Adipocyte (in vitro differentiated cells): Measurements from ENCODE around the gene AFTPH.

Experiments
- DNase-seq: peaks from one replicate; pipeline ENCODE4 v3.0.0-alpha.2; 2015; ENCODE audit warnings: low read depth
- H3K27me3 ChIP-seq: replicated peaks from 2 replicates; pipeline ENCODE4 v1.7.0; 2013; ENCODE audit warnings: mild to moderate bottlenecking, low read length, moderate library complexity; ENCODE audit not compliant: control insufficient read depth, insufficient read depth
- H3K36me3 ChIP-seq: 2 replicates; pipeline ENCODE4 v1.7.0; 2013; ENCODE audit warnings: low read length, mild to moderate bottlenecking, moderate library complexity; ENCODE audit not compliant: control insufficient read depth, insufficient read depth, severe bottlenecking
- H3K4me1 ChIP-seq: 2 replicates; pipeline ENCODE4 v1.7.0; 2013; ENCODE audit warnings: mild to moderate bottlenecking, low read length, moderate library complexity; ENCODE audit not compliant: control insufficient read depth, insufficient read depth
- H3K4me3 ChIP-seq: 2 replicates; pipeline ENCODE4 v1.7.0; 2013; ENCODE audit warnings: mild to moderate bottlenecking, low read length, moderate library complexity
- H3K9ac ChIP-seq: 2 replicates; pipeline ENCODE4 v1.7.0; 2013; ENCODE audit warnings: mild to moderate bottlenecking, low read length, moderate library complexity
- H3K9me3 ChIP-seq: 2 replicates; pipeline ENCODE4 v1.7.0; 2013; ENCODE audit warnings: mild to moderate bottlenecking, low read length, moderate library complexity; ENCODE audit not compliant: control insufficient read depth

Gene AFTPH

GRCh38 chr2:64598226-64598625 is 74.1 kb downstream of the AFTPH start:
- H3K27me3 ChIP-seq, result no peaks in the 10 kb centered on the region
- H3K4me1 ChIP-seq, result peaks cover 38% of the 10 kb centered on the region
- no peaks in the 10 kb centered on the region for H3K9me3 ChIP-seq
- H3K9ac ChIP-seq, result no peak overlapping the region
- DNase-seq, result no peak
- H3K36me3 ChIP-seq, result no peaks in the 10 kb centered on the region
- H3K4me3 ChIP-seq, result no peak overlapping the region

GRCh38 chr2:64599469-64599868 is 75.3 kb downstream of the AFTPH start:
- no peaks in the 10 kb centered on the region for H3K27me3 ChIP-seq
- H3K9me3 ChIP-seq, result peaks cover 3% of the 10 kb centered on the region
- H3K36me3 ChIP-seq, result no peaks in the 10 kb centered on the region
- no peak for DNase-seq
- peaks cover 27% of the 10 kb centered on the region for H3K4me1 ChIP-seq
- H3K9ac ChIP-seq, result no peak overlapping the region
- no peak overlapping the region for H3K4me3 ChIP-seq

GRCh38 chr2:64601034-64601754 is 77.1 kb downstream of the AFTPH start:
- no peaks in the 10 kb centered on the region for H3K36me3 ChIP-seq
- H3K4me1 ChIP-seq, result peaks cover 24% of the 10 kb centered on the region
- no peak overlapping the region for H3K4me3 ChIP-seq
- H3K9ac ChIP-seq, result no peak overlapping the region
- no peak for DNase-seq
- H3K9me3 ChIP-seq, result peaks cover 3% of the 10 kb centered on the region
- H3K27me3 ChIP-seq, result no peaks in the 10 kb centered on the region

- Histone ChIP-seq H3K4me1 (peaks cover 28% of the 10 kb centered on the region), H3K9ac (no peak overlapping the region), H3K36me3 (no peaks in the 10 kb centered on the region), H3K9me3 (peaks cover 3% of the 10 kb centered on the region), H3K4me3 (no peak overlapping the region), H3K27me3 (no peaks in the 10 kb centered on the region)
- no peak for DNase-seq
These were observed 77.8 kb downstream of the AFTPH start for GRCh38 chr2:64601785-64602391.

- no peak for DNase-seq
- H3K27me3 ChIP-seq, result no peaks in the 10 kb centered on the region
- no peaks in the 10 kb centered on the region for H3K36me3 ChIP-seq
- peaks cover 3% of the 10 kb centered on the region for H3K9me3 ChIP-seq
- H3K9ac ChIP-seq, result no peak overlapping the region
- H3K4me3 ChIP-seq, result no peak overlapping the region
- peaks cover 32% of the 10 kb centered on the region for H3K4me1 ChIP-seq
These were observed 78.3 kb downstream of the AFTPH start for GRCh38 chr2:64602436-64602835.

- Histone ChIP-seq H3K9me3 (peaks cover 3% of the 10 kb centered on the region), H3K36me3 (no peaks in the 10 kb centered on the region), H3K27me3 (no peaks in the 10 kb centered on the region), H3K4me1 (peaks cover 34% of the 10 kb centered on the region), H3K4me3 (no peak overlapping the region), H3K9ac (no peak overlapping the region)
- DNase-seq, result no peak
These were observed 80.0 kb downstream of the AFTPH start for GRCh38 chr2:64604155-64604554.

- Histone ChIP-seq H3K27me3 (no peaks in the 10 kb centered on the region), H3K4me3 (peak overlapping the region; percentile 42), H3K9ac (no peak overlapping the region), H3K36me3 (no peaks in the 10 kb centered on the region), H3K9me3 (peaks cover 3% of the 10 kb centered on the region), H3K4me1 (peaks cover 39% of the 10 kb centered on the region)
- peak; percentile 52 for DNase-seq
These were observed 80.9 kb downstream of the AFTPH start for GRCh38 chr2:64605026-64605471.

GRCh38 chr2:64605991-64606478 is 81.9 kb downstream of the AFTPH start:
- no peak overlapping the region for H3K4me3 ChIP-seq
- H3K9ac ChIP-seq, result no peak overlapping the region
- DNase-seq, result no peak
- H3K36me3 ChIP-seq, result no peaks in the 10 kb centered on the region
- H3K4me1 ChIP-seq, result peaks cover 38% of the 10 kb centered on the region
- H3K9me3 ChIP-seq, result peaks cover 3% of the 10 kb centered on the region
- H3K27me3 ChIP-seq, result no peaks in the 10 kb centered on the region

- peak overlapping the region; percentile 69 for H3K4me3 ChIP-seq
- H3K36me3 ChIP-seq, result no peaks in the 10 kb centered on the region
- no peak for DNase-seq
- peak overlapping the region; percentile 41 for H3K9ac ChIP-seq
- H3K27me3 ChIP-seq, result no peaks in the 10 kb centered on the region
- peaks cover 31% of the 10 kb centered on the region for H3K4me1 ChIP-seq
- H3K9me3 ChIP-seq, result peaks cover 3% of the 10 kb centered on the region
These were observed 82.6 kb downstream of the AFTPH start for GRCh38 chr2:64606479-64607363.

GRCh38 chr2:64607381-64608304 is 83.5 kb downstream of the AFTPH start:
- H3K9ac ChIP-seq, result no peak overlapping the region
- no peaks in the 10 kb centered on the region for H3K36me3 ChIP-seq
- no peak for DNase-seq
- peaks cover 31% of the 10 kb centered on the region for H3K4me1 ChIP-seq
- peaks cover 3% of the 10 kb centered on the region for H3K9me3 ChIP-seq
- H3K4me3 ChIP-seq, result no peak overlapping the region
- H3K27me3 ChIP-seq, result no peaks in the 10 kb centered on the region
